Activated CD4-positive, CD25-positive, alpha-beta regulatory T cell treated with anti-CD3 and anti-CD28 coated beads, Interleukin-2, amount 50 U/mL, for 16 hours (primary cell): Measurements from ENCODE around the gene CMC1.
"Not testable (repeated sequence)": the region's sequence is repeated elsewhere in the genome, so short reads cannot be mapped to it uniquely, and the experiment has no call there.

ENCODE experiments used
- DNase-seq: peaks from one replicate; pipeline ENCODE4 v3.0.0-alpha.2; 2020; ENCODE audit warnings: low read depth, low spot score

The CMC1 gene

DNA sequence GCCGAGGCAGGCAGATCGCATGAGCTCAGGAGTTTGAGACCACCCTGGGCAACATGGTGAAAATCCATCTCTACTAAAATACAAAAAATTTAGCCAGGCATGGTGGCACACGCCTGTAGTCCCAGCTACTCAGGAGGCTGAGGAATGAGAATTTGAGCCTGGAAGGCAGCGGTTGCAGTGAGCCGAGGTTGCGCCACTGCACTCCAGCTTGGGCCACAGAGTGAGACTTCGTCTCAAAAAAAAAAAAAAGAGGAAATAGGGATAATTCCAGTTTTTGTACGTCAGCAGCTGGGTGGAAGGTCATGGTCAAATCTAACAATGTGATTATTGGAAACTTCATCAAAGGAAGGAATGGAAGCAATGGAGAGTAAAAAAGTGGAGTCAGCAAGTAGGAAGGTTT is 3.1 kb downstream of the CMC1 start:
- DNase-seq = no peak

DNA sequence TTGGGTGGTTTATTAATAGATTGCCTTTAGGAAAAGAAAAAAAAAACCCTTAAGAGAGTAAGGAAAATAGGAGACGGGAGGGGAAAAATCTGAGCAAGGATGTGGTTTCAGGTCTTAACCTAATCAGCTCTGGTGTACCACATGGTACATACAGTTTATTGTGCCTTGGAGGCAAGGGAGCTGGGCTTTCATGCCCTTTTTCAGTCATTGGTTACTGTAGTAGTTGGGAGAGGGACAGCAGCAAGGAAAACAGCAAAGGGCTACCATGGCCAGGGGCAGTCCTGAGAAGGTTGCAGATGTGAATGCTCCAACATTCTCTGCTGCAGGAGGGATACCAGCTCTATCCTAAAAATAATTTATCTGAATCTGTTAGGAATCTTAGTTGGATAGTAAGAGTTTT is 5.9 kb downstream of the CMC1 start:
- DNase-seq = no peak

DNA sequence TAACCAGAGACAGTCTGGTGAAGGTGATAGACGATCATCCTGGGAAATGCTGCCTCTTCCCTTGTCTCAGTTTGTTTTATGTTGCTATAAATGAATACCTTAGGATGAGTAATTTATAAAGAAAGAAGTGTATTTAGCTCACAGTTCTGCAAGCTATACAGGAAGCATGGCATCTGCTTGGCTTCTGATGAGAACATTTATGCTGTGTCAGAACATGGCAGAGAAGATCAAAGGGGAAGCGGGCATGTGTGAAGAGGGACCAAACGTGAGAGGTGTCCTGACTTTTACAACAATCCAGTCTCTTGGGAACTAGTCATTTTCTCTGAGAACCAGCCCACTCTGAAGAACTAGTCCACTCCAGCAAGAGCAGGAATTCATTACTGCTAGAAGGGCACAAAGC is 9.6 kb downstream of the CMC1 start:
- no peak for DNase-seq

DNA sequence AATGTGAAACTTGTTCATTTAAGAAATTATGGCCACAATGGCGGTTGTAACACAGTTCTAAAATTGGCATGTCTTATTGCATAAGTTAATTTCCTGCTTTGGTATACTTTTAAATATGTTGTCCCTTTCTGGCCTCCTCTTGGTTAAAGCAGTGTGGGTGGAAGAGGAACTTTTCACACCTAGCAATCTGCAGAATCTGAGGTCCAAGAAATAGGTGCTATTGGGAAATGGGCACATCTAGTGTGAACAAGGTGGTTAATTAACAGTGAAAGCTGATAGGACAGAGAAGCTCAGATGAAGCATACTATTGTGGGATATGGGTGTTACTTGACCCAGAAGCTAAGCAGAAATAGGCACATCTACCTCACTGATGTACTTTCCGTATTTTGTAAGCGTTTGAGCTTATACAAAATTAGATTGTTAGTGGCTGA is 10.6 kb downstream of the CMC1 start:
- DNase-seq = no peak

DNA sequence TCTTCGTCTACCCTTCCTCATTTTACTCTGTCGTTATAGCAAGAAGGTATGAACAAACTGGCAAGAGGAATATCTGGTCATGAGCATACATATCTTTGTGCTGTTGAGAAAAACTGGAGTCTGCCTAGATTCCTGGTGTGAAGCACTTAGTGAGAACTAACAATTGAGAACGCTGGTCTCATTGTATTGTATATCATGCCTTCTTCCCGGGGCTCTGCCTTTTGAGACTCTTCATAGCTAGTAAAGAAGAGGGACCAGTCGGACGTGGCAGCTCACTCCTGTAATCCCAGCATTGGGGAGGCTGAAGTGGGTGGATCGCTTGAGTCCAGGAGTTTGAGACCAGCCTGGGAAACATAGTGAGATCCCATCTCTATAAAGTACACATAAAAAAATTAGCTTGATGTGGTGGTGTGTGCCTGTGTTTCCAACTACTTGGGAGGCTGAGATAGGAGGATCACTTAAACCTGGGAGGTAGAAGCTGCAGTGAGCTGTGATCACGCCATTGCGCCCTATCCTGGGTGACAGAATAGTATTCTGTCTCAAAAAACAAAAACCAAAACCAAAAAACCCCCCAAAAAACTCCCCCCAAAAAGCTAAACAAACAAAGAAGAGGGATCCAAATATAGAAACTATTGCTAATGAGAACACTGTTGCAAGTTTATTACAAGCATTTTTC is 11.8 kb downstream of the CMC1 start:
- DNase-seq = no peak

DNA sequence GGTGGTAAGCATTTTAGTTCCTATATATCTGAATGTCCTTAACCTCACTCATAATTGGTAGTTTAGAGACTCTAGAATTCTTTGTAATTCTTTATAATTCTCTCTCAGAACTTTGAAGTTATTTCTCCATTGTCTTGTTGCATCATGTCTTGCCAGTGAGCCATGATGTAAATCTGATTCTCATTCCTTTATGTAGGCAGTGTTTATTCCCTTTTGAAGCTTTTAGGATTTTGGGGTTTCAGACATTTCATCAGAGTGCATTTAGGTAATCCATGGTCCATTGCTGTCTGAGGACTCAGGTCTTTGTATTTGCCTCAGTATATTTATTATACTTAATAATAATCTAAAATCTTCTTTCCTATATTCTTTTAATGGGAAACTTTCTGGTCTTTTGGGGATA is 20.6 kb downstream of the CMC1 start:
- DNase-seq = no peak

DNA sequence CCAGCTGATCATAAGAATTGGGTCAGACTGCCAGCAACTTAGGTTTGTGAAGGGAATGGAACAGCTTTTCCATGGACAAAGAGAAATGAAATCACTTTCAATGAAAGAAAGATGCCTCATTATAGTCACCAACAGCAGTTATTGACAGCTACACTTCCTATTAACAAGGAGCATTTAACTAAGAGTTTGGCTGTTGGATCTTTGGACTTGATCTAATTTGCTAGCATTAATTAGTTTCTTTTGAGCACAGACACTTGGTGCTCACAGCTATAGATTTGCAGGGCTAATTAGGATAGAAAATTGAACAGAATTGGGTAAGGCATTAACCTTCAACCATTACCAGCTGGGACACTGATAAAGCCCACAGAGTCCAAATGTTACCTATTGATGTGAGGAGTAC is 24.2 kb downstream of the CMC1 start:
- DNase-seq = no peak

DNA sequence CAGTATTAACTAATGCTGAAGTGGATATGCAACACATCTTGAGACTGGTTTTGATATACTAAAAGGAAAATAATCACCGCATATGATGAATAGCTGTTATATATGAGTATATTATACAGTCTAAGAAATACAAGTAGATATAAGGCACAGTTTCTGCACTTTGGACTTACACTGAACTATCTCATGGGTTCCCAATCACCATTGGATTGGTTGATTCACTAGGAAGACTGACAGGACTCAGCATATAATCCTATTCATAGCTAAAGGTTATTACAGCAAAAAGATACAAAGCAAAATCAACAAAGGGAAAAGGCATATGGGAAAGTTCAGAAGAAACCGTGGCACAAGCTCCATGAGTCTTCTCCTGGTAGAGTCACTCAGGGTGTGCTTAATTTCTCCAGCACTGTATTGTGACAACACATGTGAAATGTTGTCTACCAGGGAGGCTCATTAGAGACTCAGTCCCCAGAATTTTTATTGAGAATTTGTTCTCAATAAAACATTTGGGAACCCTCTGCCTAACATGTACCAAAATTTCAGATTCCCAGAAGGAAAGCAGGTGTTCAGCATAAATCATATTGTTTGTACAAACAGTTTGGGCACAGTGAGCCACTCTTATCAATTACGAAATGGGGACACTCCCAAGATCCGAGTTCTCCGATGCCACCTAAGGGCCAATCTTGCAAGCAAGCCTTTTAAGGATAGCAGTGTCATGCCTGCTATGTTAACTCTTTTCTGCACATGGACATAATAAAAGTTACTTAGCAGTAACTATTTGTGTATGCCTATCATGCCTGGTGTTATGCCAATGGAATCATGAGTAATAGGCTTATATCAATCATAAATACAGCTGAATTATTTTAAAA is 26.8 kb downstream of the CMC1 start:
- DNase-seq = no peak

DNA sequence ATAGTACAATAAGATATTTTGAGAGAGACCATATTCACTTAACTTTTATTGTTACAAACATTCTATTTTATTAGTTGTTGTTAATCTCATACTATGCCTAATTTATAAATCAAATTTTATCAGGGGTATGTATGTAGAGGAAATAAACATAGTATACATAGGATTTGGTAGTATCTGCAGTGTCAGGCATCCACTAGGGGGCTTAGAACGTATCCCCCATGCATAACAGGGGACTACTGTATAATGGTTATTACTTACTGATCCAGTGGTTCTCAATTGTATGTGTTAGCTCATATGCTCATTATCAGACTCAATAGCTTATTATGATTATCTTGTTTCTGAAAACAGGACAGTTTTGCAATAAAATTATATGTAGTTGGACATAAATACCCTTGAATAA is 27.6 kb downstream of the CMC1 start:
- no peak for DNase-seq

DNA sequence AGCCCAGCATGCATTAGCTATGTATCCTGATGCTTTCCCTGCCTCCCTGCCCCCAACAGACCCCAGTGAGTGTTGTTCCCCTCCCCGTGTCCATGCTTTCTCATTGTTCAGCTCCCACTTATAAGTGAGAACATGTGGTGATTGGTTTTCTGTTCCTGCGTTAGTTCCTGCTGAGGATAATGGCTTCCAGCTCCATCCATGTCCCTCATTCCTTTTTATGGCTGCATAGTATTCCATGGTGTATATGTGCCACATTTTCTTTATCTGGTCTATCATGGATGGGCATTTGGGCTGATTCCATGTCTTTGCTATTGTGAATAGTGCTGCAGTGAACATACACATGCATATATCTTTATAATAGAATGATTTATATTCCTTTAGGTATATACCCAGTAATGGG is 28.5 kb downstream of the CMC1 start:
- DNase-seq = not testable (repeated sequence)

DNA sequence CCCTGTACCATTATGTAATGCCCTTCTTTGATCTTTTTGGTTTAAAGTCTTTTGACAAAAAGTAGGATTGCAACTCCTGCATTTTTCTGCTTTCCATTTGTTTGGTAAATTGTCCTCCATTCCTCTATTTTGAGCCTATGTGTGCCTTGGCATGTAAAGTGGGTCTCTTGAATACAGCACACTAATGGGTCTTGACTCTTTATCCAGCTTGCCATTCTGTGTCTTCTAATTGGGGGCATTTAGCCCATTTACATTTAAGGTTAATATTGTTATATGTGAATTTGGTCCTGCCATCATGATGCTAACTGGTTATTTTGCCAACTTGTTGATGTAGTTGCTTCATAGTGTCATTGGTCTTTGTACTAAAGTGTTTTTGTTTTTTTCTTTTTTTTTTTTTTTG is 32.4 kb downstream of the CMC1 start:
- no peak for DNase-seq

DNA sequence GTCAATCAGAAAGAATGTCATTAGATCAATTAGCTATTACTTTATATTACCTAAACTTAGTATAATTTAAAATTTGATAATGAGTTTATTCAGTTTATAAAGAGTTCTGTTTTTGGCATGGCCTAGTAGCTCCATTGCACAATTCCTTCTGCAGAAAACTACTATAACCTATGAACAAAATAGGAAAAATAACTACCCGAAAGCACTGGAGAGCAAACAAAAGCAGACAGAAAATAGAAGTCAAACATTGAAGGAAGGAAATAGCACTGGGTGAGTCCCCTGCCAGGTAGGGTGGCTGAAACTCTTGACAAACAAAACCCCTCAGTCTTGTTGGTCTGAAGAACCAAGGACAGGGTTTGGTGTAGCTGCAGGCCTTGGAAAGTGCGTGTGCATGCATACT is 37.5 kb downstream of the CMC1 start:
- no peak for DNase-seq

DNA sequence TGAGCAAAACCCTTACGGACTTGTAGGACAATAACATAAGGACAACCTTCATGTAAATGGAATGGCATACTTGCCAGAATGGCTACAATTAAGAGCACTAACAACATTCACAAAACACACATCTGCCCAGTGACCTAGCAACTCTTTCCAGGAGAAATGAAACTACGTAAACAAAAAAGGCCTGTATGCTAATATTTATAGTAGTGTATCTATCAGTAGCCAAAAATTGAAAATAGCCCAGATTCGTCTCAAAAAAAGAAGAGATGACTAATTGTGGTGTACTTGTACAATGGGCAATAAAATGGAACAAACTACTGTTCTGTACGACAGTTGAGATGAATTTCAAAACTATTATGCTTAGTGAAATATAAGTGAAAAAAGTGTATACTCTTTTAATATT is 38.4 kb downstream of the CMC1 start:
- no peak for DNase-seq

DNA sequence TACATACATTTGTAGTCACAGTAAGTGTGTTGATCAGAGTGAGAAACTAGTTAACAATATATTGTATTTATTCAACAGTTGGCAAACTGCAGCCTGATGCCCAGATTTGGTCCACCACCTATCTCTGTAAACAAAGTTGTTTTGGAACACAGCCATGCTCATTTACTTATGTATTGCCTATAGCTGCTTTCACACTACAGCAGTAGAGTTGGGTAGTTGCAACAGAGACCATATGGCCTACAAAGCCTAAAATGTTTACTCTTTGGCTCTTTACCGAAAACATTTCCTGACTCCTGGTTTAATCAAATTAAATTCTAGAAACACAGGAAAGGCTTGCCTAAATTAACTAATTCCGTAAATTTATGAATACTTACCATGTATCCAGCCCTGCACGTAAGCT is 39.4 kb downstream of the CMC1 start:
- no peak for DNase-seq

DNA sequence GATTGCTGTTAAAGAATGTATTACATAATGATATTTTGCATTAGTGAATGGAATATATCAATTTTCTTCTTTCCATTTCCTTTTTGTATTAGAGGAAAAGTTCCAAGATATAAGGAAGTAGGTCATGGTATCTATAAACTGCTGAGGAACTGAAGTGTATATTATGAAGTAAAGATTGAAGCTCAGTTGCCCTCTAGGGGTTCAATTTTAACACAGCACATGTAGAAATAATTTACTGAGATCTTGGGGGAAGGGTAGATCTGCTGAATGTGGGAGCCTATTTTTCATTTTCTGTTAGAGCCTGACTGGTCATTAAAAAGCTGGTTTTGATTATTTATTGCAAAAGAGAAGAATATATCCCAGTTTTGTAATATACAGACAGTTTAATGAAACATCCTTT is 45.2 kb downstream of the CMC1 start:
- DNase-seq = no peak

DNA sequence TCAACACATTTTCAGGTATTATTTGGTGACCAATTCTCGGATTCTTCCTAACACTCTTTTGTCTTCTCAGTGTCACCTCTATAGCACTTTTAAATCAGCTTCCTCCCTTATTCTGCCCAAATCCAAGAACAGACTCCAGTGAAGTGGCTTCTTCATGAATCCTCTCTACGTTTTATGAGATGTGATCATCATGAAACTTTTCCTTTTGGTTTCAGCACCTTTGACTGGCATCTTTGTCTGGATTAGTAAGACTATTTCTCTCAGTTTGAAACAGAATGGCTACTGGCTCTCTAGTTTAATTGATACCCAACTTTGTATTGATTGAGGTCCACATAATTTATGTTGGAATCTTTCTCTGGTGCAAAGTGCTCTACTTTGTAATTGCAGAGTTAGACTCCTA is 45.6 kb downstream of the CMC1 start:
- DNase-seq = no peak

DNA sequence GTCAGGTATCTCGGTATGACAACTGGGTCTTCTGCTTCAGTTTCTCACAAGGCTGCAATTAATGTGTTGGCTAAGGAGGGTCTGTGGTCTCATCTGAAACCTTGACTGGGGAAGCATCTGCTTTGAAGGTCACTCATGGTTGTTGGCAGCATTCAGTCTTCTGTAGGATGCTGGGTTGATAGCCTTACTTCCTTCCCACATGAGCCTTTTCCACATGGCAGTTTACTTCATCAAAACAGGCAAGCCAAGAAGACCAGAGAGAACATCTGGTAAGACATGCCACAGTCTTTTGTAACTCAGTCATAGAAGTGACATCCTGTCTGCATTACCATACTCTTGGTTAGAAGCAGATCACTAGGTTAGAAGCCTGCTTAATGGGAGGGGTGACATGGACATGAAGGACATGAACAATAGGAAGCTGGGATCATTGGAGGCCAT is 49.5 kb downstream of the CMC1 start:
- no peak for DNase-seq

DNA sequence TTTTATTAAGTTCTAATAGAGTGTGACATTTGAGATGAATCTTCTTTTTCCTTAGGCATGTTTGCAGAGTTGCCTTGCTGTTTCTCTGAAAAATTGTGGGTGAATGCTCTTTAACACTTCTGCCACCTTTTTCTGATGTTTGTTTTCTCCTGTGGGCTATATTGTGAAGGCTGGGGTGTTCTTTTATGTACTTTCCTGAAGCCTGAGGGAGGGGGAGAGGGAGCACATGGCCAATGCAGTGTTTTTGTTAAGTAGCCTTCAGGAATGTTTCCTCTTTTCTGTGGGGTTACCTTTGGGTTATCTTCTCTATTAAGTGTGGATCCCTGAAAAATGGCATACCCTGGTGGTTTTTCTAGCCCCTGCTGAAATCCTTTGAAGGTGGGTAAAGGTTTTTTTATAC is 50.2 kb downstream of the CMC1 start:
- DNase-seq = no peak

DNA sequence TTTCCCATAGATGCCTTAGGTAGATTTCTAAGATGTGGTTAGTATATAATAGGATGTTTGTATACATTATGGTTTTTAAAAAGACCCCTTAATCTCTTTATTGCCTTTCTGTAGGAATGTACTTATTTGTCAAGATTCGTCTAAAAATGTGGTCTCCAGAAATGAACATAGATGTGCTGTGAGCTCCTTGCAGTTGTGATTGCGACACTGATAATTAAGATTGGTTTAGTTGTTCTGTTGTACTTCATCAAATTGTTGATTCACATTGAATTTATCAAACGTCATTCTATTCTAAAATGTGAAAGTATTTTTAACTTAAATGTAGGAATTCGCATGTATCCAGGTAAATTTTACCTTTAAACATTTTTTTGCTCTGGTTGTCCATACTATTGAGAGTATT is 51.2 kb downstream of the CMC1 start:
- no peak for DNase-seq

DNA sequence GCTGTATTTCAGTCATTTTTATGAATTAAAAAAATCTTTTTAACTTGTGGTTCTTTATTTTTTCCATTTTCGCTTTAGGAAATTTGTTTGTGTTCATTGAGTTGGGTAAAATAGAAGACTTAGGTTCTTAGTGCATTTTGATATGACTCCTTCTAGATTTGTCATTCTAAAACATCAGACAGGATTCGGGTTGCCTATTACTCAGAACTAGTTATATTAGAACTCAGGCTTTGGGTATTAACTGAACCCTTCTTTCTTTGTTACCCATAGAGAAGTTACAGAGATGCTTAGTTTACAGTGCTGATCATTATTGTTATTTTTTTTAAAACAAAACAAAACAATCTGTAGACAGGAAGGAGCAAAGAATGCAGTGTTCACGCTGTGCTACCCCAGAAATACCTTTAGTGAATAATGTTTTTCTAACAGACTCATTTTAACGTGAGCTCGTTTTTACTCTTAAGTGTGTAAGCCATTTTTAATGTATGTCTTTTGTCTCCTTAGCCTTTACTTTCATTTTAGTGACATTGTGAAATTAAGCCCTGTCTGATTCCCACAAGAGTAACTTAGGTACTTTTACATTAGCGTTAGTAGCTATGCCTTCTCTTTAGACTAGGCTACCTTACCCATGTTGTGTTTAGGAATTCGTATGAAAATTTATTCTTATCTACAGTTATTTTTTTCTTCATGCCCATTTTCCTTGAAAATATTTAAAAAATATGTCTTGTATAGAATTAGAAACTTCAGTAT is 53.4 kb downstream of the CMC1 start:
- no peak for DNase-seq

DNA sequence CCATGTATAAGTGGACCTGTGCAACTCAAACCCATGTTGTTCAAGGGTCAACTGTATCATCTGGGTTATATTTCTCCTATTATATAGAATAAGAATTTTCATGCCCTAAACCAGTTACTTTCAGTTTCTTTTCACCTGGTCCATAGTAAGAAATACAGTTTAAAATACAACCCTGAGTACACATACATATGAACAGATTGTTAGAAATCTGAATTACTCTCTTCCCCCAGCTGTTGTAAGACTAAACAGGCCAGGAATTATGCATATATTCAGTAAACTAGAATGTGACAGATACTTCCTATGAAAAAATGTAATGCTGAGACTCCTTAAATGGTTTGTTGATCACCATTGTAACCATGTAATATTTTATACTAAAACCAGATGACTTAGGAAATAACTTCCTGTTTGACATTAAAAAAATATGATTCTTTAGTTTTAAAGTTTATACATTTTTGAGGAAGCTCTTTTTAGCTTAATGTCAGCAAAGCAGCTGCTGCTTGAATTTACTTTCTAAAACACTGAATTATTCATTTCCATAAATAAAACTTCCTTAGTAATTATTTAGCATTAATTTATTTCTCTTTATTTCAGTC is 54.6 kb downstream of the CMC1 start:
- no peak for DNase-seq

DNA sequence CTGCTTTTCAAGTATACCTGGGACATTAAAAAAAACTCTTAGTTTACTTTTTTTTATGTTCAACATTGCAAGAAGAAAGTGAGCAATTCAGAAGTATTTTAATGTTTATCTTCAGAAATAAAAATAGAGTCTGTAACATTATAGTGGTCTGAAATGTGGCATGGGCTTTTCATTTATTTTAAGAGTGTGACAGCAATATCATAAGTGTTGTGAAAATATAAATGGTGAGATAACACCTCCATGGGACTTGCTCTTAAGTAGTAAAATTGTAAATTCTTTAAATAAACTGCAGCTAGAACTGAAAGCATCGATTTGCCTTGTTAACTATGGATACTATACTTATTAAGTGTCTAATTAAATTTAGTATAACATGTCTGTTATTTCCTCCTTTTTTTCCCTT is 58.3 kb downstream of the CMC1 start:
- DNase-seq = no peak
